HG02763 (cell line): ENCODE results near the gene TANGO6.
"Not testable (repeated sequence)": the region's sequence is repeated elsewhere in the genome, so short reads cannot be mapped to it uniquely, and the experiment has no call there.

Experiments used
- ATAC-seq: cut with Tn5 transposase; IDR thresholded peaks from one replicate; pipeline ENCODE4 v1.9.1; 2021; ENCODE audit warnings: mild to moderate bottlenecking, moderate library complexity; ENCODE audit not compliant: unreplicated experiment

Gene TANGO6

GRCh38 chr16:69114346-69114975, 271.1 kb downstream of the TANGO6 start:
- ATAC-seq: no peak

DNA sequence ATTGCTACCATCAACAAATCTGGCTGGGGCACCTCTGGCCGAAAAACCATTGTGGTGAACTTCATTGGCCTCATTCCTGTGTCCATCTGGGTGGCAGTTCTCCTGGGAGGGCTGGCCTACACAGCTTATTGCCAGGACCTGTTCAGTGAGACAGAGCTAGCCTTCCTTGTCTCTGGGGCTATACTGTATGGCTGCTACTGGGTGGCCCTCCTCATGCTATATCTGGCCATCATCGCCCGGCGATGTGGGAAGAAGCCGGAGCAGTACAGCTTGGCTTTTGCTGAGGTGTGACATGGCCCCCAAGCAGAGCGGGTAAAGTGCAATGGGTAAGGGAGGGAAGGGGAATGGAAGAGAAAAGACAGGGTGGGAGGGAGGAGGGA, 271.6 kb downstream of the TANGO6 start:
- no peak for ATAC-seq

DNA sequence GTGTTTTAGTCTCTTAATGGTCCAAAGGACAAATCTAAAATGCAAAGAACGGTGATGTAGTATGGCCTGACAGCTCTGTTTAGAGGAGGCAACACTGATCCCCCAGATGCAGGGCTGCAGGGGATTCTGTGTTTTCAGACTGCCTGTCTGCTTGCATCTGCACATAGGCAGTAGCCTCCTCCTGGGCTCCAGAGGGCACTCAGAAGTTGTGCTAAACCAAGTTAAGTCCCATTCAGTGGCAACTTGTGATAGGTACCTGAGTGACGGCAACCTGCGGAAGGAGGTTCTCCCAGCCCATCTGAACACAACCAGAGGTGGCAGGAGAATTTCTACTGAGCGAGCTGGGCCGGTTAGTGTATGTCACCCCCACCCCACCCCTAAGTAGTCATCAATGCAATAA, 272.0 kb downstream of the TANGO6 start:
- no peak for ATAC-seq

- no peak for ATAC-seq
These were observed 272.5 kb downstream of the TANGO6 start for GRCh38 chr16:69115837-69116236.

DNA sequence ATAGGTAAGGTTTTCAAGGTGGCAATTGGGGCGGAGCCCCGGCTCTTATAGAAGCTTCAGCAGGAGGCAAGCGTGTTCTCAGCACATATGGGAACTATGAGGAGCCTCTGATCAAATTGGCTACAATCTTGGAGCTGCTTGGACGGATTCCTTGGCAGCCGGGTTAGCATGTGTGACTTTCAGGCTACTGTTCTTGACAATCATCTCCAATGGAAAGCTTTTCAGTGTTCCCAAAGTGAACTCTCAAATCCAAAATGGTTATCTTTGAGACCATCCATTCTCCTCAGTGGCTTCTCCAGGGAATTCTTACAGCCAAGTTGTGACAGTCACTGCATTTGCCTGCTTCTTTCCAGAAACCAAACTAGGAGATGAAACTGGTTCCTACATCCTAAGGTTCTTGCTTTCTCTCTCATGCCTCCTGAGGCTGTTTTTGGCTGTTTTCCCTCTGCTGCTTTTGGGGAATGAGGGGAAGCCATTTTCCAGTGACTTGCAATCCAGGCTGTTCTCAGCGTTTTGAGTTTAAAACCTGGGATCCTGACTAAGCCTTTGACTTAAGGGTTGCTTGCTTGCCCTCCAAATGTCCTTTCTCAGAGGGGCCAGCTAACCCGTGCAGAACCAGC, 273.0 kb downstream of the TANGO6 start:
- ATAC-seq: no peak

- ATAC-seq: no peak
These were observed 273.6 kb downstream of the TANGO6 start for GRCh38 chr16:69116906-69117305.

- ATAC-seq: no peak
These were observed 275.1 kb downstream of the TANGO6 start for GRCh38 chr16:69118468-69118867.

DNA sequence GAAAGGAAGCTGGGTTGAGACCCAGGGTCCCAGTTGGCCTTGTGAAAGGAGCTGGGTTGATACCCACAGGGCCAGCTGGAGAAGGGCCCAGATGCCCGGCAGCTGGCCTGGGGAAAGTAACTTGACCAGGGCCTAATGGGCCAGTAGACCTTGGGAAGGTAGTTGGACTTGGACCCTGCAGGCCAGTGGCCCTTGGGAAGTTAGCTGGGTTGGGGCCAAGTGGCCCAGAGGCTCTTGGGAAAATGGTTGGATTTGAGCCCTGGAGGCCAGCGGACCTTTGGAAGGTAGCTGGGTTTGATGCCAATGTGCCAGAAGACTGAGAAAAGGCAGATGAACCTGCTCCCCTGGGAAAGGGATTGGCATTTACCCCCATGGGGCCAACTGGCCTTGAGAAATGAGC, 275.7 kb downstream of the TANGO6 start:
- no peak for ATAC-seq

GRCh38 chr16:69119536-69119935, 276.2 kb downstream of the TANGO6 start:
- no peak for ATAC-seq

- no peak for ATAC-seq
These were observed 276.8 kb downstream of the TANGO6 start for GRCh38 chr16:69120096-69120664.

DNA sequence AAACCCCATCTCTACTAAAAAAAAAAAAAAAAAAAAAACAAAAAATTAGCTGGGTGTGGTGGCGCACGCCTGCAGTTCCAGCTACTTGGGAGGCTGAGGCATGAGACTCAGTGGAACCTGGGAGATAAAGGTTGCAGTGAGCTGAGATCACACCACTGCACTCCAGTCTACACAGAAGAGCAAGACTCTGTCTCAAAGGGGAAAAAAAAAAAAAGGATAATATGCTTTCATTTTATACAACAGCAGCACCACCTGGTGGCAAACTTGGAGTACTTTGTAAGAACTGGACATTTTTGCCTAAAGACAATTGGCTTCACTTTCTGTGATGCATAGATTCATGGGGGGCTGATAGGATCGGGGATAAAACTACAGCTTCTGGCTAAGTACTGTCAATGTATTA, 280.6 kb downstream of the TANGO6 start:
- ATAC-seq: no peak

DNA sequence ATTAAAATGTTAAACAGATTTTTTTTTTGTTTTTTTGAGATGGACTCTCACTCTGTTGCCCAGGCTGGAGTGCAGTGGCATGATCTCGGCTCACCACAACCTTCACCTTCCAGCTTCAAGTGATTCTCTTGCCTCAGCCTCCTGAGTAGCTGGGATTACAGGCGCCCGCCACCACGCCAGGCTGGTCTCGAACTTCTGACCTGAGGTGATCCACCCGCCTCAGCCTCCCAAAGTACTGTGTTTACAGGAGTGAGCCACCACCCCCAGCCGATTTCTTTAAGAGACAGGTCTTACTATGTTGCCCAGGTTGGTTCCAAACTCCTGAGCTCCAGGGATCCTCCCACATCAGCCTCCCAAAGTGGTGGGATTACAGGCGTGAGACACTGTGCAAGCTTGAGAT, 281.1 kb downstream of the TANGO6 start:
- not testable (repeated sequence) for ATAC-seq

DNA sequence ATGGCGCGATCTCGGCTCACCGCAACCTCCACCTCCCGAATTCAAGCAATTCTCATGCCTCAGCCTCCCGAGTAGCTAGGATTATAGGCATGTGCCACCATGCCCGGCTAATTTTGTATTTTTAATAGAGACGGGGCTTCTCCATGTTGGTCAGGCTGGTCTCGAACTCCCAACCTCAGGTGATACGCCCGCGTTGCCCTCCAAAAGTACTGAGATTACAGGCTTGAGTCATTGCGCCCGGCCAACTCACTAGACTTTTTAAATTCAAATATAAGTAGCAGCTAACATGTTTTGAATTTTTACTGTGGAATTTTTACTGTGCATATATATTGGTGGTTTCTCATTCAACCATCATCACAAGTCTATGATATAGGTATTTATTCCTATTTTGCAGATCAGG, 281.6 kb downstream of the TANGO6 start:
- not testable (repeated sequence) for ATAC-seq

DNA sequence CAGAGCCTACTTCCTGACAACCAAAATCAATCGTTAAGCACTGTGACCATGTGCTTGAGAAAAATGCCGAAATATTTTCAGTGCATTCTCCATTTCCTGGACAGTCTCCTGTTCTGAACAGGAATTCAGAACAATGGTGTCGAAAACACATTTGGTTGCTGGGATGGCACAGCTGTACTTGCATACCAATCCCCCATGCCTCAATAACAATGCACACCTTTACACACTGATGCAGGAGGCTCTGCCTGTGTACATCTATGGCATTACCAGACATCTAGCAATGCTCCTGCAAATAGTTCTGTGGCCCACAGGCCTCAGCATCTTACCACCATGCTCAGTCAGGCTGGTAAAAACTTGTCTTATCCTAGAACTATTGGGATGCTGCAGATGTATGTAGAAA, 282.9 kb downstream of the TANGO6 start:
- no peak for ATAC-seq

GRCh38 chr16:69126801-69127200, 283.5 kb downstream of the TANGO6 start:
- ATAC-seq: not testable (repeated sequence)

GRCh38 chr16:69127966-69128510, 284.7 kb downstream of the TANGO6 start:
- ATAC-seq: no peak

DNA sequence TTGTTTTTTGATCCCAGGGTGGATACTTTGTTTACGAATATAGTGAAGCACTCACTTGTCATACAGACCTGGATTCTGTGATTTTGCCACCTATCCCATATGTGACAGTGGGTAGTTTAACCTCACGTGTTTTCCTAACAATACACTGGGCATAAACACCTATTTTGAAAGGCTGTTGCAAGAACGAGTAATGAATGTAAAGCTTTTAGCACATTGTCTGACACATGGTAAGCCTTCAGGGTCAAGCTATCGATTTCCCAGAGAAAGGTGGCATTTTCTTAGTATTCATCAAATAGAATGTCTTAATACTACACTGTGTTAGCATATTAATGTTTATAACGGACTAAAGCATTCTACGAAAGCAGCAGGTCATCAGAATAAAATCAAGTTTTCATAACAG, 287.1 kb downstream of the TANGO6 start:
- no peak for ATAC-seq

DNA sequence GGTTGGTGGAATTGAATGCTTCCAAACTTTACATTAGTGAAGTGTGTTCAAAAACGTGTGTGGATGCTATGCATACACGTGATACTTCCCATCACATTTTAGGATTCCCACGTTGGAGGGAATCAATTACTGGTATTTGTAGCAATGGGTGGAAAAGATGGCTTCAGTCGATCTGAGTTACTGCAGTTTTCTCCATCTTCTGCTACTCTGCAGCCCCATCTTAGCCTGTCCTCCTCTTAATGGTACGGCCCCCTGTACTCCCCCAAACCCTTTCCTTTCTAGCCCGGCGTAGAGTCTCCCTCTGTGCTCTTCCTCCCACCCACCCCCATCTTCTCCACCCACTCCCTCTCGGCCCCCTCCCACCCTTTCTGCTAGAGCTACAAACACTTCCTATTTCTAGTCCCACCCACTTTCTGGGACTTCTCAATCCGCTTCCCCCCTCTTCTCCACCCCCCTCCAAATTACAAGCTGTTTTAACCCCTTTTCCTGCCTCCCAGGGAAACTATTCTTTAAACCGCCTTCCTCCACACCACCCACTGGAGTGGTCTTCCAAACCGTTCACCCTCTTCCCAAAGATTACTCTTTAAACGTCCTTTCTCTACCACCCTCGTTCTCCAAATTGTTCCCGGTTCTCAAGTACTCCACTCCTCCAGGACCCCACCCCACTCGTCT, 288.0 kb downstream of the TANGO6 start:
- no peak for ATAC-seq

- peak; percentile 37 for ATAC-seq
These were observed 288.6 kb downstream of the TANGO6 start for GRCh38 chr16:69131839-69132423.

DNA sequence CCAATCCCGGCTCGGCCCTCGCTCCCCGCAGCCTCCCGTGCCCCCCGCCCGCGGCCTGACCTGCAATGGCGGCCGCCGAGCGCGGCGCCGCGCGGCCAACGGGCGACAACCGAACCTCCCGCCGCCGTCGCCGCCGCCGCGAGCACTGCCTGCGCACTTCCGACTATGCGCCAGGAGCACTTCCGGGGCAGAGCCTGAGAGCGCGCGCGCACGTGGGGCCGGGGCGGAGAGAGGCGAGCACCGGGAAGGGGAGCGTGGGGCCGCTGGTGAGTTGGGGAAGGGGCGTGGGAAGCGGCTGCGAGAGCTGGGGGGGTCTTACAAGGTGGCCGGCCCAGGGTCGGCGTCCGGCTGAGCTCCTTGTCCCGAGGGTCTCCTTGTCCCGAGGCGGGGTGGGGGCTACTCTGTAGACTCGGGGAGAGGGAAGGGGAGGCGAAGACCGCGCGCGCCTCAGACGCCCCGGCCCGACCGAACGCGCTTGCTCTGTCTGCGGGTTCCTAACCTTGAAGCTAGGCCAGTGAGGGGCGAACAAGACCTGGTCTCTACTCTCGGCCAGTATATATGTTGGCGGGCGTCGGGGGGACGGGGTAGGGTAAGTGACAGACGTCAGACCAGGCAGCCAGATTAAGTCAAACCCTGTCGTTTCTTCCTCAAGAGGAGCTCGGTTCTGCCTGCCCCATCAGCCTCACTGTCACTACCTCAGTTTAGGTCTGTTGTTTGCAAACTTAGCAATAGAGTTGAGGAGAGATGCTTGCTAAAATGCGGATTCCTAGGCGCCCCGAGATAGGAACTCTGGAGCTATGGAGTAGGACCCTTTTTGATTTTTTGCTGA, 289.3 kb downstream of the TANGO6 start, which contains the start of the genes CHTF8 and UTP4:
CHTF8 (minus strand) TSS at position 165 of the 829 bp plus-strand sequence. CDS start 11,130 bp downstream, outside the sequence.
UTP4 (plus strand) TSS at position 226 of the 829 bp plus-strand sequence. CDS start 811 bp downstream, outside the sequence.
- ATAC-seq: peak; percentile 90
